Natural killer cell treated with Interleukin-12 subunit alpha and Interleukin-12 subunit beta and Interleukin-15 and Interleukin-18, amount 100 ng/mL, for 72 hours (primary cell): ENCODE data around the gene ZNF385B. TPM values are rescaled to one million over a fixed set of nuclear protein-coding genes. Genes with fewer than 3 reads are reported as not detected.

Experiments
- ATAC-seq, 2 donors: fragments of 150-1000 bp; cut with Tn5 transposase in 1 of 2; sonication (Bioruptor Pico), chemical (Tn5 transposase) in 1 of 2; 2 replicates each; pipeline ENCODE4 v1.10.0; 2021
- DNase-seq: peaks from one replicate; pipeline ENCODE4 v3.0.0; 2022; ENCODE audit warnings: low spot score
- H3K27ac Mint-ChIP-seq, 2 donors: 1 replicate in 1 of 2; 2 replicates in 1 of 2; pipeline ENCODE4 v1.8.0; 2022; ENCODE audit warnings: mixed read lengths in 2 of 2, mild to moderate bottlenecking in 1 of 2, moderate library complexity in 1 of 2
- H3K27me3 Mint-ChIP-seq, 2 donors: 1 replicate in 1 of 2; 2 replicates in 1 of 2; pipeline ENCODE4 v1.8.0; 2022; ENCODE audit warnings: mixed read lengths in 2 of 2
- H3K36me3 Mint-ChIP-seq: one replicate; pipeline ENCODE4 v1.8.0; 2022; ENCODE audit warnings: mixed read lengths
- H3K4me1 Mint-ChIP-seq, 2 donors: 1 replicate in 1 of 2; 2 replicates in 1 of 2; pipeline ENCODE4 v1.8.0; 2022; ENCODE audit warnings: low read depth in 2 of 2, mixed read lengths in 2 of 2, mild to moderate bottlenecking in 1 of 2
- H3K4me3 Mint-ChIP-seq: one replicate; pipeline ENCODE4 v1.8.0; 2022; ENCODE audit warnings: mixed read lengths
- H3K9me3 Mint-ChIP-seq: 2 replicates; pipeline ENCODE4 v1.8.0; 2022; ENCODE audit warnings: mixed read lengths
- total RNA-seq, 2 donors: library from RNA; stranded (reverse); gene quantifications; one replicate each; pipeline ENCODE4 v1.2.3, GENCODE V29; 2022

ZNF385B gene
- total RNA-seq, 2 donors from 2014 or later, result not detected

DNA sequence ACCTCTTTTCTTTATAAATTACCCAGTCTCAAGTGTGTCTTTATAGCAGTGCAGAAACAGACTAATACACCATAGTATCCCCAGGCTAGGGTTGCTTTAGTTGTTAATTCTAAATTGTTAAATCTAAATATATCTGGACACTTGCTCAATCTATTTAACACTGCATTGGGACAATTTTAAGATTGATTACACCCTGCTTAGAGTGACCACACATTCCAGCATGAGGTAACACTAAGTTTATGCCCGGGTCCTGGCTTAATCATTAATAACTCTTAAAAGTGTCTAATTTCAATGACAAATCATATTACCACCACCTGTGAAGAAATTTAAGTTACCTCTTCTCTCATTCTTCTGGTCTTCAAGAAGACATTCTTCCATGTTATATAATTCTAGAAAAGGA is 131.4 kb downstream of the ZNF385B start:
- H3K4me3 Mint-ChIP-seq, result no peak overlapping the region
- H3K36me3 Mint-ChIP-seq, result no peaks in the 10 kb centered on the region
- H3K9me3 Mint-ChIP-seq, result no peaks in the 10 kb centered on the region
- ATAC-seq (no peak), DNase-seq (no peak)
- H3K4me1 Mint-ChIP-seq, result no peaks in the 10 kb centered on the region
- no peak overlapping the region for H3K27ac Mint-ChIP-seq
- H3K27me3 Mint-ChIP-seq, result no peaks in the 10 kb centered on the region

DNA sequence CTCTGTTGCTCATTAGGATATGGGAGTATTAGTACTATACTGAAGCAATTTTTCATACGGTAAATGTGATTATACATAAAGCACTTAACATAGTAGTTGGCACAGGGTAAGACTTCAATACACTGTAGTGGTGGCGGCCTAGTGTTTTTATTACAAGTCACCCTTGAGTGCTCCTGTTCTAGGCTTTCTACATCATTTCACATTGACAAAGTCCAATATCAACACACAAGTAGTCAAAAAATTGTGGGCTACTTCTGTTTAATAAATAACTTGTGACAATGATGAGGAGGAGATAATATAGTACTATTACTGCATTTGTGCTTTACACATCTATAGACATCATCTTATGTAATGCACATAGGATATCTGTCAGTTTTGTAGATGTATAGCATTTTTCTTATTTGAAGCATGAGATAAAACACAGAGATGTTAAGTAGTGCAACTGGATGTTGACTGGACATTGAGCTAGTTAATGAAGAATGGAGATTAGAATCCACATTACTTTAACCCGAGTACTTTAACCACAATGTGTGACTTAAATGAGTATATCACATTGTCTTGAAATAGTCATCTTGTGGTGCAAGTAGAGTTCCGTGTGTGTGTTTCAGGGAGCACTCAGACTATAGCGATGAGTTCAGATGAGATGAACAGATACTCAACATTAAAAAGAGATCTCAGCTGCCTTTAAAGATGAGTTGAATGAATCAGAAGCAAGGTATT is 134.8 kb downstream of the ZNF385B start:
- Mint-ChIP-seq H3K9me3 (no peaks in the 10 kb centered on the region), H3K27me3 (no peaks in the 10 kb centered on the region), H3K27ac (no peak overlapping the region), H3K4me3 (no peak overlapping the region), H3K36me3 (no peaks in the 10 kb centered on the region), H3K4me1 (no peaks in the 10 kb centered on the region)
- no peak for ATAC-seq
- no peak for DNase-seq

DNA sequence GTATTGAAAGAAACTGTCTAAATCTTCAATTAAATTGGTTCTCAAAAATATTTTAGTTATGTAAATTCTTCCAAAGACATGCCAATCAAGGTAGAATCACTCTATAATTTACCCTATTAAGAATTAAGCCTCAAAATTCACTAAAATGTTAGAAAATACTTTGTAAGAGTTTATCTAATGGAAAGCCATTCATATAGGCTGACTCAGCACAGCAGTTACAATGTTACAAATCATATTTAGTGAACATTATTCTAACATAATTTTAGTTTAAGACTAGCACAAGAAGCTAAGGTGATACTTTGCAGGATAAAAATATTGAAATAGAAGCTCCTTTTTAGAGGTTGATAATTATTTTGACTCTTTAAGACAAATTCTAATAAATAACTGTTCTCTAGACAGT is 137.0 kb downstream of the ZNF385B start:
- ATAC-seq (no peak), DNase-seq (no peak)
- Mint-ChIP-seq H3K27me3 (no peaks in the 10 kb centered on the region), H3K4me3 (no peak overlapping the region), H3K4me1 (no peaks in the 10 kb centered on the region), H3K36me3 (no peaks in the 10 kb centered on the region), H3K27ac (no peak overlapping the region), H3K9me3 (no peaks in the 10 kb centered on the region)

DNA sequence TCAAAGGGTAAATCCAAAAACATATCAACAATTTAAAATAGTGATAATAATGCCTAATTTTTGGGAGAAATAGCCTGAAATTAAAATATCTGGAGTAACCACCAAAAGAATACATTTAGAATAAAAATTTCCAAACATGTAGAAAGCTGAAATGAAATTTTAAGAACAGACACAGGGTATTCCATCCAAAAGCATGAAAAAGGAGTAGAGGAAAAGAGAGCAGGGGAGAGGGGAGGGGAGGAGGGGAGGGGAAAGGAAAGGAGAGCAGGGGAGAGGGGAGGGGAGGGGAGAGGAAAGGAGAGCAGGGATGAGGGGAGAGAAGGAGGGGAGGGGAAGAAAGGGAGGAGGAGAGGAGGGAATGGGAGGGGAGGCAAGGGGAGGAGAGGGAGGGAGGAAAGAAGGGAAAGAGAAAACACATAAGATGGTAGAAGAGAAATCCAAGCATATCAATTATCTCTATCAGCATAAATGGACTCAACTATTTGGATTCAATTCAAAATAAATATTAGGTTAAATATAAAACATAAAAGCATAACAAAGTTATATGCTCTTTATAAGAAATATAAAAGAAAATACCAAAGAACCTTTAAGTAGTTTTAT is 141.1 kb downstream of the ZNF385B start:
- no peaks in the 10 kb centered on the region for H3K4me1 Mint-ChIP-seq
- no peaks in the 10 kb centered on the region for H3K9me3 Mint-ChIP-seq
- no peak overlapping the region for H3K4me3 Mint-ChIP-seq
- no peaks in the 10 kb centered on the region for H3K36me3 Mint-ChIP-seq
- DNase-seq (no peak), ATAC-seq (no peak)
- H3K27me3 Mint-ChIP-seq, result no peaks in the 10 kb centered on the region
- H3K27ac Mint-ChIP-seq, result no peak overlapping the region

DNA sequence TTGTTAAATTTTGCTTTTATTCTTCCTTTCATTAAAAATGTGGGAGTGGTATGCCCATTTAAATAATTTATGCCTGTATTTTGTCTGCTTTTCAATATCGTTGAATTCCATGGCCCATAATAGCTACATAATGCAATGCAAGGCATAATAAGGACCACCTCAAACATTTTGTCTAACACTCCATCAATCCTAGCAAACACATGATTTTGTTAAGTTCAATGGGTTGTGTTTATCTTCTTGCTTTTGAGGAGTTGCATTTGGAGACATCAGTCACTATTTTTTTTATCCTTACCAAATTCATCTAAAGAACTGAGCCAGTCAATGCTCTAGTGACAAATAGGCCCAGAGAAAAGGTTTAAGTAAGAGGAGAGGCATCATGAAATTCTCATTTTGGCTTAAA is 145.5 kb downstream of the ZNF385B start:
- H3K36me3 Mint-ChIP-seq, result no peaks in the 10 kb centered on the region
- DNase-seq (no peak), ATAC-seq (no peak)
- no peaks in the 10 kb centered on the region for H3K4me1 Mint-ChIP-seq
- H3K27me3 Mint-ChIP-seq, result no peaks in the 10 kb centered on the region
- H3K27ac Mint-ChIP-seq, result no peak overlapping the region
- peaks cover 3% of the 10 kb centered on the region for H3K9me3 Mint-ChIP-seq
- no peak overlapping the region for H3K4me3 Mint-ChIP-seq

DNA sequence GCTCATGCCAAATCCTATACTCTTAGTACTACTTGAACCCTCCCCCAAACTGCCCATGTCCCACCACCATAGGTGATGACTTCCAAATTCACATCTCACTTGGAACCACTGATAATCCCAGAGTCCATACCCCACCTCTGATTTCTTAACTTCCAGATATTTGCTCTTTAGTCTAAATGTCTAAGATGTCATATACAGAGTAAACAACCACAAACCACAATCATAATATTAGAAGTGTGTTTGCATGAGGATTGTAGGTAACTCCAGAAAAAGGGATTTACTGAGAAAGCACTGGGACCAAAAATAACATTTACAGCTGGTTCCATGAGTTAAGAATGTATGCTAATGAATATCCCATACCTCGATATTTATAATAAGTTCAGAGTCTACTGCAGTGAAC is 146.2 kb downstream of the ZNF385B start:
- Mint-ChIP-seq H3K4me1 (no peaks in the 10 kb centered on the region), H3K36me3 (no peaks in the 10 kb centered on the region), H3K27ac (no peak overlapping the region), H3K27me3 (no peaks in the 10 kb centered on the region), H3K9me3 (peaks cover 3% of the 10 kb centered on the region), H3K4me3 (no peak overlapping the region)
- ATAC-seq, result no peak
- DNase-seq, result no peak

DNA sequence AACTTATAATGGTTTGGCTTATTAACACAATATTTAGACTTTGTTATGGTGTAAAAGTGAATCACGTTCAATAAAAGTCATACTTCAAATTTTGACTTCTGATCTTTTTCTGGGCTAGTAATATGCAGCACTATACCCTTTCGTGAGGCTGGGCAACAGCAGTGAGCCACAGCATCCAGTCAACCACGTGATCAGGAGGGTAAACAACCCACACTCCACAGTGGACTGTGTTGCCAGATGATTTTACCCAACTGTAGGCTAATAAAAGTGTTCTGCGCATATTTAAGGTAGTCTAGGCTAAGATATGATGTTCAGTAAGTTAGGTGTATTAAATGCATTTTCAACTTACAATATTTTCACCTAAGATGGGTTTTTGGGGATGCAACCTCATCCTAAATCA is 148.6 kb downstream of the ZNF385B start:
- Mint-ChIP-seq H3K9me3 (peaks cover 8% of the 10 kb centered on the region), H3K36me3 (no peaks in the 10 kb centered on the region), H3K27ac (no peak overlapping the region), H3K27me3 (no peaks in the 10 kb centered on the region), H3K4me3 (no peak overlapping the region), H3K4me1 (no peaks in the 10 kb centered on the region)
- ATAC-seq (no peak), DNase-seq (no peak)

DNA sequence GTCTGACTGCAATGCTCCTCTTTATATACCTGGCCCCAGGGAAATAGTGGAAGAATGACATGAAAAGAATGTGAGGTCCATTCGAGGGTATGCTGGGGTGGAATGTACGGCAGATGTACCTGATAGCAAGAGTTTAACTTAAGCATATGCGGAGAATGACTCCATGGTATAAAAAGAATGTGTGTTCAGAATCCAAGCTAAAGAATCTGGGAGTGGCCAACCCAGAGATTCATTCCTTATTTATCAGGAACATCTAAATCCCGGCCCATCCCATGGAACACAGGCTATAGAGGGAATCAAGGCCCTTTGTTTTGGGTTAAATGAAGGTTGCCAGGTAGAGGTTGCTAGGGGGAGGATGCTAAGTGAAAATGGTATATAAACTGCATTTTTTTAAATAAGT is 150.0 kb downstream of the ZNF385B start:
- DNase-seq, result no peak
- H3K36me3 Mint-ChIP-seq, result no peaks in the 10 kb centered on the region
- no peak overlapping the region for H3K4me3 Mint-ChIP-seq
- H3K9me3 Mint-ChIP-seq, result peaks cover 8% of the 10 kb centered on the region
- no peak overlapping the region for H3K27ac Mint-ChIP-seq
- ATAC-seq, result no peak
- no peaks in the 10 kb centered on the region for H3K4me1 Mint-ChIP-seq
- H3K27me3 Mint-ChIP-seq, result no peaks in the 10 kb centered on the region

DNA sequence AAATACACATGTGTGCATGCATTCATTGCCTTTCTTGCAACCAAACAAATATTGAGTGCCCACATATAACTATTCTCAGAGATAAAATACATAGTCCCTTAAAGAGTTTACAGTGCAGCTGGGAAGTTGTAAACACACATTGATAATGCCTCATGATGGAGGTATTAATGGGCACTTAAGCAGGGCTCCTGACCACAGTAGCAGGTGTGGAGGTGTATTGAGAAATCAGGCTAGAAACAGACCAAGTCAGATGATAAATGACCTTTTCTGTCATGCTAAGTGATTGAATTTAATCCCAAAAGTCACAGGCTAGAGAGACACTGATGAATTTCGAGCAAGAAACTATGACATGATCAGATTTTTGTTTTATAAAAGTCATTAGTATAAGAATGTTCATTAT is 157.7 kb downstream of the ZNF385B start:
- no peak overlapping the region for H3K27ac Mint-ChIP-seq
- H3K27me3 Mint-ChIP-seq, result no peaks in the 10 kb centered on the region
- H3K4me3 Mint-ChIP-seq, result no peak overlapping the region
- H3K9me3 Mint-ChIP-seq, result peaks cover 16% of the 10 kb centered on the region
- no peak for DNase-seq
- H3K36me3 Mint-ChIP-seq, result no peaks in the 10 kb centered on the region
- no peaks in the 10 kb centered on the region for H3K4me1 Mint-ChIP-seq
- no peak for ATAC-seq

DNA sequence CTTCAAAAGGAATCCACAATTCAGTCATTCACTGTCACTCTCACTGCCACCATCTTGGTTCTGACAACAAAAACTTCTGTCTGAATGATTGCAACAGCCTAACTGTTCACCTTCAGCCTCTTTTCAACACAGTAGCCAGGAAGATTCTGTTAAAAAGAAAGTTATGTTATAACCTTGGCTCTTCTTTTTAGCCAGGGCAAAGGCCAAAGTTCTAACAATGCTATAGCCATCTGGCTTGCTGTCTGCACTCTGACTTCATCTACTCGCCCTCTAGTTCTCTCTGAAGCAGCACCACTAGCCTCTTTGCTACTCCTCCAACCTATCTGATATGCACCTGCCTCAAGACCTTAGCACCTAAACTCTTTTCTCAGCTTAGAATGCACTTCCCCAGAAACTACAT is 158.5 kb downstream of the ZNF385B start:
- H3K27me3 Mint-ChIP-seq, result no peaks in the 10 kb centered on the region
- ATAC-seq (no peak), DNase-seq (no peak)
- no peak overlapping the region for H3K4me3 Mint-ChIP-seq
- H3K9me3 Mint-ChIP-seq, result peaks cover 11% of the 10 kb centered on the region
- H3K4me1 Mint-ChIP-seq, result no peaks in the 10 kb centered on the region
- H3K36me3 Mint-ChIP-seq, result no peaks in the 10 kb centered on the region
- H3K27ac Mint-ChIP-seq, result no peak overlapping the region

DNA sequence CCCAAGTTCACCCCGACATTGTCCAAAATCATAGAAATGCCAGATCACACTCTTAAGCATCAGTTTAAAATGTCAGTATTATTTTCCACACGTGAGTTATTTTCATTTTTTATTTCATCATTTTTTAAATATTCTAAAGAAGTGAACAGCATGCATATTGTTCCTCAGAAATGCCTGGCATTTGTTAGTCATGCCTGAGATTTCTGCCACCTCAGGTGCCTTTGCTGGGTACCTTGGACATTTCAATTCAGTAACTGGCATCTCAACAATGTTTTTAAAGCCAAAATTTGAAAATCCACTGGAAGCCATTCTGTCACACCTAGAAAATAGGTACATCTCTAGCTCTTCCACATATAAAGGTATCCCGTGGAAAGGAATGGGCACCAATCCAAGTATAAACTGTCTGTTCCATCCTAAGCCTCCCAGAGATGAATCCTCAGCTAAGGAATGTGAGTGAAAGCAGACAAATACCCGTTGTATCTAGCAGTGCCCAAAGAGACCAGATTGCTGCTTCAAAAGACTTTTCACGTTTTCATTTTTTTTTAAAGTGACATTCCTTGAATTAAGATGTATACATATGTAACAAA is 159.8 kb downstream of the ZNF385B start:
- ATAC-seq (no peak), DNase-seq (no peak)
- Mint-ChIP-seq H3K36me3 (no peaks in the 10 kb centered on the region), H3K9me3 (peaks cover 11% of the 10 kb centered on the region), H3K27me3 (no peaks in the 10 kb centered on the region), H3K4me1 (no peaks in the 10 kb centered on the region), H3K27ac (no peak overlapping the region), H3K4me3 (no peak overlapping the region)

DNA sequence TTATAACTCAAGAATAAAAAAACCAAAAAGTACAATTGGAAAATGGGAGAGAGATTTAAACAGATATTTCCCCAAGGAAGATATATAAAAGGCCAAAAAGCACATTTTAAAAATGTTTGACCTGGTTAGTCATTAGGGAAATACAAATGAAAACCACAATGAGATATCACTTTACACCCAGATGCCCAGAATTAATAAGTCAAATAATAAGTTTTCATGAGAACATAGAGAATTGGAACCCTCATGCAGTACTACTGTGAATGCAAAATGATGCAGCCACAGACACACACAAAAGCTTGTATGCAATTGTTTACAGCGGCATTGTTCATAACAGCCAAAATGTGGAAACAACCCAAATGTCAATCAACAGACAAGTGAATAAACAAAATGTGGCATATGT is 165.9 kb downstream of the ZNF385B start:
- ATAC-seq (no peak), DNase-seq (no peak)
- H3K27me3 Mint-ChIP-seq, result no peaks in the 10 kb centered on the region
- no peaks in the 10 kb centered on the region for H3K4me1 Mint-ChIP-seq
- H3K27ac Mint-ChIP-seq, result no peak overlapping the region
- H3K9me3 Mint-ChIP-seq, result no peaks in the 10 kb centered on the region
- no peaks in the 10 kb centered on the region for H3K36me3 Mint-ChIP-seq
- no peak overlapping the region for H3K4me3 Mint-ChIP-seq

DNA sequence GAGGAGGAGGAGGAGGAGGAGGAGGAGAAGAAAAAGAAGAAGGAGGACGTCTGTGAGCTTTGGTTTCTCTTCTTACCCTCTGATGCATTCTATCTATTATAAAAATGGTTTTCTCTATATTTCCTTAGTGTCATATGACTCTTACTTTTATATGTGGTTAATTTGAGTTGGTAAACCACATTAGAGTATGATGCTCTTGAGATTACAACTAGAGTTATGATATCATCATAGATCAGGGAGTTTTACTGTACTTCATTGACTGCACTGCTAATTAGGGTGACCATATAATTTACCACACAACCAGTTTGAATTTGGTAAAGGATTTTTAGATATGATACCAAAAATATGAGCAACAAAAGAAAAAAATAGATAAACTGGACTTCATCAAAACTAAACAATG is 166.4 kb downstream of the ZNF385B start:
- no peaks in the 10 kb centered on the region for H3K4me1 Mint-ChIP-seq
- H3K27ac Mint-ChIP-seq, result no peak overlapping the region
- DNase-seq (no peak), ATAC-seq (no peak)
- H3K27me3 Mint-ChIP-seq, result no peaks in the 10 kb centered on the region
- no peaks in the 10 kb centered on the region for H3K9me3 Mint-ChIP-seq
- H3K36me3 Mint-ChIP-seq, result no peaks in the 10 kb centered on the region
- H3K4me3 Mint-ChIP-seq, result no peak overlapping the region

DNA sequence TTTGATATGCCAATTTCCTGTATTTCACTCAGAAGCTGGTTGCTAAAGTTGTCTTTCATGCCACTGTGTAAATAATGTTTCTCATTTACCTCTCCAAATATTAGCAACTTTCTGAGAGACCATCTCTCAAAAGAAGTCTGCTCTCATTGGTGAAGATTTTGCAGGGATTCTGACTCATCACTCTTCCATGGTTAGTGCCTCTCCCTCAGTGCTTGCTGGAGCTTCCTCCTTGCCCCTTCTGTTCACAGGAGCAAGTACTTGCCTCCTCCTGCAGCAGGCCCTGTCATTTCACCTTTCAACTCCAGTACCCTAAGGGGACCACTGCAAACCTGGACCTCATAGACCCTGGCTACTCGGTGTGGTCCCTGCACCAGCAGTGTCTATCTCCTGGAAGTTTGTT is 168.8 kb downstream of the ZNF385B start:
- Mint-ChIP-seq H3K36me3 (no peaks in the 10 kb centered on the region), H3K27me3 (no peaks in the 10 kb centered on the region), H3K4me3 (no peak overlapping the region), H3K4me1 (no peaks in the 10 kb centered on the region), H3K27ac (no peak overlapping the region), H3K9me3 (peaks cover 4% of the 10 kb centered on the region)
- no peak for DNase-seq
- ATAC-seq, result no peak

DNA sequence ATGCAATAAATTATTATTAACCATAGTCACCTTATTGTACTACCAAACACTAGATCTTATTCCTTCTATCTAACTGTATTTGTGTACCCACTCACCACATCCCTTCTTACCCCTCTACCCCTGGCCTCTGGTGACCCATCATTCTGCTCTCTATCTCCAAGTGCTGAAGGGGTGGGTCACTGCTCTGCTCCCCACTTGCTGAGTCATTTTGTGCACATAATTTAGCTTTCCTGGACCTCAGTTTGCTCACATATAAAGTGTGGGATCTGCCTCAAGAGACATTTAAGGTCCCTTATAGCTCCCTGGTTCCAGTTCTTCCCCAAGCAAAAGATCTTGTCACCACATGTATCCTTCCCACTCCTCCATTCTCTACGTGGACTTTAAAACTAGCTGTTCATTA is 169.4 kb downstream of the ZNF385B start:
- H3K4me1 Mint-ChIP-seq, result no peaks in the 10 kb centered on the region
- H3K27me3 Mint-ChIP-seq, result no peaks in the 10 kb centered on the region
- H3K4me3 Mint-ChIP-seq, result no peak overlapping the region

More for the DNA sequence above, 169.4 kb downstream of the ZNF385B start:
- DNase-seq, result no peak
- no peaks in the 10 kb centered on the region for H3K36me3 Mint-ChIP-seq
- no peak for ATAC-seq
- H3K27ac Mint-ChIP-seq, result no peak overlapping the region
- peaks cover 4% of the 10 kb centered on the region for H3K9me3 Mint-ChIP-seq
